Small intestine (tissue), 16 donors: ENCODE data around the gene MX2. TPM values are rescaled to one million over a fixed set of nuclear protein-coding genes. Genes with fewer than 3 reads are reported as not detected.
A peak's percentile ranks its signal among the peaks of the same experiment; 100 is the strongest.
"Not testable (repeated sequence)": the region's sequence is repeated elsewhere in the genome, so short reads cannot be mapped to it uniquely, and the experiment has no call there.

Experiments
- DNase-seq, 2 donors: peaks; one replicate each; pipeline versions ENCODE4 v3.0.0 to v3.0.0-alpha.2; 2013
- FAIRE-seq: peaks from 2 replicates; lab custom pipeline; 2012; peaks lifted over from hg19 to GRCh38; lab: Jason Lieb, UNC
- H3K27ac ChIP-seq, 3 donors: one replicate each; pipeline ENCODE4 v1.5.1; 2013; ENCODE audit warnings: low read length in 2 of 3, mild to moderate bottlenecking in 2 of 3, control low read depth in 1 of 3, inconsistent platforms in 1 of 3, low read depth in 1 of 3, moderate library complexity in 1 of 3
- H3K27me3 ChIP-seq, 3 donors: one replicate each; pipeline ENCODE4 v1.6.1; 2013; ENCODE audit warnings: low read length in 3 of 3, inconsistent platforms in 1 of 3; ENCODE audit not compliant: control insufficient read depth in 3 of 3, insufficient read depth in 3 of 3
- H3K36me3 ChIP-seq, 3 donors: one replicate each; pipeline ENCODE4 v1.6.1; 2013; ENCODE audit warnings: low read length in 3 of 3, inconsistent platforms in 1 of 3, low read depth in 1 of 3, mild to moderate bottlenecking in 1 of 3, moderate library complexity in 1 of 3; ENCODE audit not compliant: control insufficient read depth in 3 of 3, insufficient read depth in 2 of 3
- H3K4me1 ChIP-seq, 3 donors: one replicate each; pipeline ENCODE4 v1.6.1; 2013; ENCODE audit warnings: low read length in 2 of 3, inconsistent platforms in 1 of 3, low read depth in 1 of 3, mild to moderate bottlenecking in 1 of 3, moderate library complexity in 1 of 3; ENCODE audit not compliant: control insufficient read depth in 3 of 3, insufficient read depth in 2 of 3
- H3K4me3 ChIP-seq, 3 donors: one replicate each; pipeline ENCODE4 v1.5.1; 2013; ENCODE audit warnings: low read length in 3 of 3, control low read depth in 1 of 3, inconsistent platforms in 1 of 3, low read depth in 1 of 3, mild to moderate bottlenecking in 1 of 3, moderate library complexity in 1 of 3
- H3K9me3 ChIP-seq, 2 donors: one replicate each; pipeline ENCODE4 v1.6.1; 2013; ENCODE audit warnings: low read depth in 1 of 2, low read length in 1 of 2; ENCODE audit not compliant: control insufficient read depth in 2 of 2, insufficient read depth in 1 of 2
- WGBS, 3 donors: extraction: QIAGEN DNeasy Blood & Tissue Kit; methylation state at CpG; one replicate each; pipeline ENCODE4 v1.1.7; 2013; 5-methylcytosine and 5-hydroxymethylcytosine counted together
- long read RNA-seq, 10 donors: transcript quantifications; one replicate each; lab custom pipeline, GENCODE V29; 2026
- polyA plus RNA-seq, 4 donors: library from polyadenylated mRNA; stranded (reverse) in 3 of 4; unstranded in 1 of 4; fragments of 200-250 nt in 3 of 4; fragments of 120-200 nt in 1 of 4; gene quantifications; one replicate each; pipeline versions ENCODE4 v1.2.1 to v1.2.3, GENCODE V29; 2013
- donor health status: healthy with polysubstance abuse.
- donor health status: control.
- donor health status: control.
- donor health status: Bipolar disorder and iron deficiency.
- donor health status: healthy.

Gene MX2
- 1 to 10 TPM; 2.9 to 9.1 (median 5.0) TPM for polyA plus RNA-seq
- long read RNA-seq, donor 1: 0 reads
- long read RNA-seq, donor 2: 0 reads
- long read RNA-seq, donor 3: 0 reads
- long read RNA-seq, donor 4: 0 reads
- long read RNA-seq, donor 5: 0 reads
- long read RNA-seq, donor 6, partial matches to known transcripts: 0 of 1 reads
- long read RNA-seq, donor 6, other reads (novel, unspliced or antisense): 0 of 1 reads
- long read RNA-seq, donor 7: 0 reads
- long read RNA-seq, donor 8: 0 reads
- long read RNA-seq, donor 9: 0 reads
- long read RNA-seq, donor 10, partial matches to known transcripts: 0 of 1 reads
- long read RNA-seq, donor 10, other reads (novel, unspliced or antisense): 0 of 1 reads

- Histone ChIP-seq H3K27ac (peak within 1 kb of the TSS; percentile 57 to 98 (median 84)), H3K4me1 (peaks cover 7 to 25% (median 13%) of the 10 kb centered on the region in 3 donors), H3K27me3 (no peaks in the 10 kb centered on the region), H3K36me3 (no peaks in the 10 kb centered on the region), H3K9me3 (no peaks in the 10 kb centered on the region), H3K4me3 (peak within 1 kb of the TSS in 1 of 3 donors; percentile 26)
- FAIRE-seq (no peak), DNase-seq (peak; percentile 86 to 90)
- WGBS, 3 donors: 4 to 11% (median 10%) methylated on average over 24 of the region's 24 CpGs
Observed at GRCh38 chr21:41361786-41362604, at the start of gene MX2. TSS of gene MX2 (plus strand) at chr21:41362027. CDS start at chr21:41376907, 14,880 bp downstream.

DNA sequence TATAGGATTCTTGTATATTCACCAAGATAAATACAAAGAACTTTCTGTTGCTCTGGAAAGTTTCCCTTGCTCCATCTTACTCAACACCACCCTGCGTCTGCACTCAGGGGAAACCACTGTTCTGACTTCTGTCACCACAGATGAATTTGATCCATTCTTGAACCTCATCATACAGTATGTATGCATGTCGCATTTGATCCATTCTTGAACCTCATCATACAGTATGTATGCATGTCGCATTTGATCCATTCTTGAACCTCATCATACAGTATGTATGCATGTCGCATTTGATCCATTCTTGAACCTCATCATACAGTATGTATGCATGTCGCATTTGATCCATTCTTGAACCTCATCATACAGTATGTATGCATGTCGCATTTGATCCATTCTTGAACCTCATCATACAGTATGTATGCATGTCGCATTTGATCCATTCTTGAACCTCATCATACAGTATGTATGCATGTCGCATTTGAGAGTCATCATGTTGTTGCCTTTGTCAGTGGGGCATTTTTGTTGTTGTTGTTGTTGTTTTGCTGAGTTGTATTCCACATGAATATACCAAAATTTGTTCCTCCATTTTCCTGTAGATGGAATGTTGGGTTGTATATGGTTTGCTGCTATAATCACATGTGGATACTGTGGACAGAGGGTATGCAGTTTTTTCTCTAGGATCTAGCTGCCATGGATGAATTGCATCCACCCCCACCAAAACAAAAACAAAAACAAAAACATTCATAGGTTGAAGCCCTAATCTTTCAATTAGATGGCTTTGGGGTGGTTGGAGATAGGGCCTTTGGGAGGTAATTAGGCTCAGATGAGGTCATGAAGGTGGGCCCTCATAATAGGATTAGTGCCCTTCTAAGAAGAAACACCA is 48.3 kb upstream of the MX2 start:
- not testable (repeated sequence) for DNase-seq, H3K9me3 ChIP-seq, H3K36me3 ChIP-seq, H3K4me3 ChIP-seq, FAIRE-seq, H3K27ac ChIP-seq
- Histone ChIP-seq H3K4me1 (peaks cover 0 to 15% (median 0%) of the 10 kb centered on the region in 3 donors), H3K27me3 (peaks cover 0 to 44% (median 0%) of the 10 kb centered on the region in 3 donors)
- 86 to 92% (median 89%) methylated on average over 4 to 5 of the region's 8 CpGs for WGBS, 3 donors

GRCh38 chr21:41315726-41316125 is 46.1 kb upstream of the MX2 start:
- FAIRE-seq: no peak
- DNase-seq: no peak
- Histone ChIP-seq H3K4me3 (no peak overlapping the region), H3K36me3 (no peaks in the 10 kb centered on the region), H3K27me3 (peaks cover 0 to 25% (median 0%) of the 10 kb centered on the region in 3 donors), H3K4me1 (peaks cover 0 to 25% (median 8%) of the 10 kb centered on the region in 3 donors), H3K9me3 (no peaks in the 10 kb centered on the region), H3K27ac (peak overlapping the region in 2 of 3 donors; percentile 91 to 99)
- 70 to 81% (median 79%) methylated on average over 6 of the region's 6 CpGs for WGBS, 3 donors

DNA sequence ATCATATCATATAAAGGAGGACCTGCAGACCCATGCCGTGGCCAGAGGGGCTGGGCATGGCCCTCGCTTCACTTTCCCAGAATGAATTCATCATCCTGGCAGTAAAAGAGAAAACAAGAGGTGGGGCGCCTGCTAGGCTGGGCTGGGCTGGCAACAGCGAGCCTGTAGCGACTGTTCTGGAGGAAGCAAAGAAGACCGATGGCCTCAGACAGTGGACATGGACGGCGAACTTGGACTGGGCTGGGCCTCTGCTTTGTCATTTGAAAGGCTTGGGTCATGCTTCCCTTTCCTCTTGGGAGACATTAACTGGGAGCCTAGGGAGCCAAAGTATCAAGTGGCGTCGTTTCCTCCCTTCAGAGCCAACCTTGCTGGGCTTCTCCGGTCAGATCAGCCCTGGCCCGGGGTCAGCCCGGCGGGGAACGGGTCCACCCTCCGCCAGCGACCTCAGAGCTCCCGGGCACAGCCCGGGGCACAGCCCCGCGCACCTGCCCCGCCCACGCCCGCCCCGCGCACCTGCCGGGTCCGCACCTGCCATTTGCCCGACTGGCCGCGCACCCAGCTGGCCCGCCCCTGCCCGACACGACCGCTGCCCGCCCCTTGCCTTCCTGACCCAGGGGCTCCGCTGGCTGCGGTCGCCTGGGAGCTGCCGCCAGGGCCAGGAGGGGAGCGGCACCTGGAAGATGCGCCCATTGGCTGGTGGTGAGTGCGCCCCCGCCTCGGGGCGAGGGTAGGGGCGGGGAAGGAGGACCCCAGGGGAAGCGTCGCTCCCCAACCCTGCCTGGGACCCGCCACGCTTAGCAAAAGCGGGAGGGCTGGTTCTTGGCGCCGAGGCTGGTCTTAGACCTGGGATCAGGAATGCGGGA is 45.4 kb upstream of the MX2 start, which contains the start of gene FAM3B:
TSS of gene FAM3B (plus strand) at position 602 of the 863 bp plus-strand sequence. CDS start at position 681, 79 bp downstream.
- FAIRE-seq (no peak), DNase-seq (peak; percentile 76 to 82)
- H3K9me3 ChIP-seq: no peaks in the 10 kb centered on the region
- peak within 1 kb of the TSS in 2 of 3 donors; percentile 37 to 82 for H3K4me3 ChIP-seq
- 3 to 6% (median 6%) methylated on average over 37 to 55 of the region's 55 CpGs for WGBS, 3 donors
- H3K27me3 ChIP-seq: peaks cover 0 to 25% (median 0%) of the 10 kb centered on the region in 3 donors
- no peaks in the 10 kb centered on the region for H3K36me3 ChIP-seq
- H3K27ac ChIP-seq: peak within 1 kb of the TSS in 2 of 3 donors; percentile 91 to 99
- H3K4me1 ChIP-seq: peaks cover 5 to 27% (median 12%) of the 10 kb centered on the region in 3 donors

DNA sequence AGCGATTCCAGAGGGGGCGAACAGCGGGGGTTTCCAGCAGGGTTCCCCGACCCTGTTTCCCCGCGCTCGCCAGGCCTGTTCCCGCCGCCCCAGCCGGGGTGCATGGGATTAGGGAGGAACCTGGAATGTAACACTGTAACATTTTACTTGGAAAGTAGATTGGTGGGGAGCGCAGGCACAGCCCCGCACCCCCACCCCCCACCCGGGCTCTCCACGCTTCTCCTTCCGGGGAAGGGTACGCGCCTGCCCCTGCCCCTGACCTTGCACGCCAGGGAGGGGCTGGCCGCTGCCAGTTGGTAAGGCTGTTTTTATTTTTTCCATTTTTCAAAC is 44.8 kb upstream of the MX2 start:
- FAIRE-seq (no peak), DNase-seq (no peak)
- peaks cover 5 to 31% (median 12%) of the 10 kb centered on the region in 3 donors for H3K4me1 ChIP-seq
- peak overlapping the region in 2 of 3 donors; percentile 37 to 82 for H3K4me3 ChIP-seq
- H3K27me3 ChIP-seq: peaks cover 0 to 22% (median 0%) of the 10 kb centered on the region in 3 donors
- no peaks in the 10 kb centered on the region for H3K36me3 ChIP-seq
- H3K9me3 ChIP-seq: no peaks in the 10 kb centered on the region
- WGBS, 3 donors: 4 to 10% (median 7%) methylated on average over 19 of the region's 19 CpGs
- peak overlapping the region in 2 of 3 donors; percentile 91 to 99 for H3K27ac ChIP-seq

- H3K4me1 ChIP-seq: peaks cover 5 to 36% (median 12%) of the 10 kb centered on the region in 3 donors
- H3K9me3 ChIP-seq: no peaks in the 10 kb centered on the region
- peak overlapping the region in 1 of 3 donors; percentile 82 for H3K4me3 ChIP-seq
- no peaks in the 10 kb centered on the region for H3K36me3 ChIP-seq
- peak overlapping the region in 2 of 3 donors; percentile 91 to 99 for H3K27ac ChIP-seq
- peaks cover 0 to 22% (median 0%) of the 10 kb centered on the region in 3 donors for H3K27me3 ChIP-seq
- FAIRE-seq: no peak
- WGBS, 3 donors: 8 to 59% (median 33%) methylated on average over 10 of the region's 10 CpGs
- peak; percentile 13 to 74 for DNase-seq
Observed at GRCh38 chr21:41317458-41317857, 44.4 kb upstream of the MX2 start.

GRCh38 chr21:41318218-41318617 is 43.6 kb upstream of the MX2 start:
- WGBS, 3 donors: 19 to 74% (median 40%) methylated on average over 9 of the region's 9 CpGs
- H3K4me1 ChIP-seq: peaks cover 5 to 40% (median 12%) of the 10 kb centered on the region in 3 donors
- H3K36me3 ChIP-seq: peaks cover 0 to 2% (median 0%) of the 10 kb centered on the region in 3 donors
- FAIRE-seq (no peak), DNase-seq (peak in 1 of 2 donors; percentile 73)
- H3K9me3 ChIP-seq: no peaks in the 10 kb centered on the region
- peak overlapping the region in 1 of 3 donors; percentile 82 for H3K4me3 ChIP-seq
- peaks cover 0 to 22% (median 0%) of the 10 kb centered on the region in 3 donors for H3K27me3 ChIP-seq
- peak overlapping the region in 2 of 3 donors; percentile 87 to 99 for H3K27ac ChIP-seq
